IMR-90 (cell line): Measurements from ENCODE around the gene MYOF. TPM values are rescaled to one million over a fixed set of nuclear protein-coding genes. Genes with fewer than 3 reads are reported as not detected.

Experiments
- ATAC-seq: fragments of 200-7000 bp; cut with Tn5 transposase; 2 replicates; pipeline ENCODE4 v1.9.1; 2020; ENCODE audit warnings: low read depth, mild to moderate bottlenecking, moderate library complexity
- BruUV-seq: library from RNA; stranded (reverse); fragments of 400-500 nt; replicated peaks from 2 replicates; lab custom pipeline; 2021; lab: Mats Ljungman, UMichigan
- CTCF ChIA-PET: fragments of 300-600 bp; formaldehyde crosslinking; extraction: SDS; loops from one replicate; lab custom pipeline; 2021; ENCODE audit warnings: antibody characterized with exemption; lab: Yijun Ruan, JAX
- POLR2A ChIA-PET: fragments of 300-600 bp; sonication (Branson Sonifier 250); formaldehyde crosslinking; loops from one replicate; lab custom pipeline; 2022; ENCODE audit warnings: antibody characterized with exemption; ENCODE audit not compliant: unreplicated experiment; lab: Charles Lee
- DNase-seq: peaks from one replicate; pipeline ENCODE4 v3.0.0; 2013
- H2AFZ ChIP-seq: replicated peaks from 2 replicates; pipeline ENCODE3; 2013; ENCODE audit warnings: low read length, mild to moderate bottlenecking; ENCODE audit not compliant: poor library complexity
- H2AK5ac ChIP-seq: 2 replicates; pipeline ENCODE4 v1.6.1; 2013; ENCODE audit warnings: low read depth, low read length, inconsistent platforms
- H2AK9ac ChIP-seq: replicated peaks from 2 replicates; pipeline ENCODE3; 2013; ENCODE audit warnings: mild to moderate bottlenecking, low read depth, low read length, moderate library complexity; ENCODE audit not compliant: poor library complexity
- H2BK120ac ChIP-seq: 2 replicates; pipeline ENCODE4 v1.6.1; 2013; ENCODE audit warnings: low read depth, low read length, inconsistent platforms
- H2BK15ac ChIP-seq: 3 replicates; pipeline ENCODE4 v1.6.1; 2013; ENCODE audit warnings: low read depth, low read length, inconsistent platforms
- H2BK20ac ChIP-seq: 2 replicates; pipeline ENCODE4 v1.6.1; 2013; ENCODE audit warnings: low read depth, mild to moderate bottlenecking, inconsistent platforms, low read length, moderate library complexity
- H2BK5ac ChIP-seq: 2 replicates; pipeline ENCODE4 v1.6.1; 2013; ENCODE audit warnings: mild to moderate bottlenecking, low read depth, low read length, inconsistent platforms; ENCODE audit not compliant: poor library complexity, severe bottlenecking
- H3K14ac ChIP-seq: replicated peaks from 2 replicates; pipeline ENCODE4 v1.6.1; 2013; ENCODE audit warnings: low read depth, low read length, inconsistent platforms
- H3K18ac ChIP-seq: 2 replicates; pipeline ENCODE4 v1.6.1; 2013; ENCODE audit warnings: low read depth, low read length, control low read depth
- H3K23ac ChIP-seq: 2 replicates; pipeline ENCODE4 v1.6.1; 2013; ENCODE audit warnings: low read depth, low read length, inconsistent platforms
- H3K27ac ChIP-seq: 2 replicates; pipeline ENCODE4 v1.5.1; 2013; ENCODE audit warnings: mild to moderate bottlenecking, control low read depth, low read length; ENCODE audit not compliant: insufficient read depth
- H3K27me3 ChIP-seq: 2 replicates; pipeline ENCODE4 v1.6.1; 2013; ENCODE audit warnings: low read length; ENCODE audit not compliant: control insufficient read depth, insufficient read depth
- H3K36me3 ChIP-seq: 2 replicates; pipeline ENCODE4 v1.6.1; 2013; ENCODE audit warnings: low read length, mixed read lengths; ENCODE audit not compliant: control insufficient read depth, insufficient read depth
- H3K4ac ChIP-seq: 2 replicates; pipeline ENCODE4 v1.6.1; 2013; ENCODE audit warnings: low read depth, low read length, inconsistent platforms
- H3K4me1 ChIP-seq: 2 replicates; pipeline ENCODE4 v1.6.1; 2013; ENCODE audit warnings: low read length, mixed read lengths; ENCODE audit not compliant: control insufficient read depth, insufficient read depth
- H3K4me2 ChIP-seq: 2 replicates; pipeline ENCODE4 v1.6.1; 2013; ENCODE audit warnings: low read depth, mild to moderate bottlenecking, control low read depth, low read length, moderate library complexity
- H3K4me3 ChIP-seq: 2 replicates; pipeline ENCODE4 v1.5.1; 2013; ENCODE audit warnings: low read depth, mild to moderate bottlenecking, control low read depth, low read length, moderate library complexity; ENCODE audit not compliant: insufficient read depth
- H3K56ac ChIP-seq: 2 replicates; pipeline ENCODE4 v1.6.1; 2013; ENCODE audit warnings: low read length, inconsistent platforms; ENCODE audit not compliant: insufficient read depth; ENCODE audit errors: extremely low read depth
- H3K79me1 ChIP-seq, 2 experiments: 2 replicates each; pipeline ENCODE4 v1.6.1; 2013; ENCODE audit warnings: low read length in 2 of 2, inconsistent platforms in 1 of 2, low read depth in 1 of 2
- H3K9ac ChIP-seq: 2 replicates; pipeline ENCODE4 v1.6.1; 2013; ENCODE audit warnings: low read depth, low read length, control low read depth
- H3K9me1 ChIP-seq: 2 replicates; pipeline ENCODE4 v1.6.1; 2013; ENCODE audit warnings: low read length, inconsistent platforms; ENCODE audit not compliant: insufficient read depth
- H3K9me3 ChIP-seq: 2 replicates; pipeline ENCODE4 v1.6.1; 2013; ENCODE audit warnings: low read length; ENCODE audit not compliant: control insufficient read depth, insufficient read depth
- H4K20me1 ChIP-seq: 2 replicates; pipeline ENCODE4 v1.6.1; 2013; ENCODE audit warnings: low read length, inconsistent platforms; ENCODE audit not compliant: insufficient read depth
- H4K5ac ChIP-seq: 2 replicates; pipeline ENCODE4 v1.6.1; 2013; ENCODE audit warnings: mild to moderate bottlenecking, low read depth, low read length, control low read depth
- H4K8ac ChIP-seq, 2 experiments: 2 replicates each; pipeline ENCODE4 v1.6.1; 2013; ENCODE audit warnings: low read depth in 2 of 2, low read length in 2 of 2, control low read depth in 1 of 2, inconsistent platforms in 1 of 2
- H4K91ac ChIP-seq: 2 replicates; pipeline ENCODE4 v1.6.1; 2013; ENCODE audit warnings: low read depth, low read length, inconsistent platforms; ENCODE audit not compliant: insufficient read depth
- POLR2A ChIP-seq: IDR thresholded peaks from 2 replicates; pipeline ENCODE4 v1.6.1; 2012; ENCODE audit warnings: mild to moderate bottlenecking, low read depth, low read length
- WGBS, 2 experiments: methylation state at CpG; one replicate each; pipeline versions ENCODE4 v1.1.5 to v1.1.7; 2013; ENCODE audit warnings: missing lambda C conversion rate in 2 of 2; ENCODE audit not compliant: insufficient read length in 1 of 2; ENCODE audit errors: extremely low coverage in 2 of 2; 5-methylcytosine and 5-hydroxymethylcytosine counted together
- dilution Hi-C: fragments of 300-500 bp; cut with HindIII; formaldehyde crosslinking; loops from one replicate; pipeline ENCODE4 v1.14.3; 2018; ENCODE audit warnings: low sequenced_read_pairs; ENCODE audit not compliant: unreplicated experiment
- in situ Hi-C: fragments of 300-500 bp; cut with MboI; formaldehyde crosslinking; loops from 3 replicates; pipeline ENCODE4 v1.14.3; 2019; ENCODE audit warnings: low sequenced_read_pairs, inconsistent platforms, mixed read lengths
- intact Hi-C: fragments of 100-400 bp; cut with micrococcal nuclease; formaldehyde crosslinking; loops from 2 replicates; pipeline ENCODE4 v1.10.0; 2022
- polyA plus RNA-seq, 3 experiments: library from polyadenylated mRNA; depleted of rRNA; stranded (reverse); fragments of >200 nt; gene quantifications; 2 replicates each; pipeline ENCODE4 v1.2.3, GENCODE V29; 2012; ENCODE audit warnings: low replicate concordance in 1 of 3
- total RNA-seq: library from RNA; depleted of rRNA; stranded (reverse); fragments of >200 nt; gene quantifications from 2 replicates; pipeline ENCODE4 v1.2.3, GENCODE V29; 2012

MYOF gene
- total and polyA plus RNA-seq, 2 of the 4 experiments (the other 2 are of a cell fraction): 221 to 281 TPM

DNA sequence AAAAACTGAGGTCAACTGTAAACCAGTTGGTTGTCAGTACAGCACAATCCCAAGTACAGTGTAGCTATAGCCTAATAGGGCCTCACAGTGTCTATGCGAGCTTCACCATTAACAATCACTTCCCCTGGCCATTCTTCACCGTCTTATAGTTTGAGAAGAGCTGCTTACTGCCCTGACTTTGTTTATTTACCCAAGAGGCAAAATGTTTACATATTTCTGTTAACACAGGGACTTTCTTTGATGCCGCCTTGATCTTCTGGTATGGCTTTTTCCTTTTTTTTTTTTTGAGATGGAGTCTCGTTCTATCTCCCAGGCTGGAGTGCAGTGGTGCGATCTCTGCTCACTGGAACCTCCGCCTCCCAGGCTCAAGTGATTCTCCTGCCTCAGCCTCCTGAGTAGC, 3.3 kb downstream of the MYOF start:
- intact Hi-C loops (no loop called here), in situ Hi-C loops (no loop called here), dilution Hi-C loops (no loop called here)
- H3K27me3 ChIP-seq: no peaks in the 10 kb centered on the region
- ATAC-seq: no peak
- peak overlapping the region; percentile 35 for H2BK120ac ChIP-seq
- H3K79me1 ChIP-seq: peaks cover 0 to 30% of the 10 kb centered on the region in 2 experiments; a peak in 2 of 4 replicates
- TF ChIP-seq POLR2A: no peak
- H3K18ac ChIP-seq: peak overlapping the region; percentile 66; the same call in 1 of the 2 replicates
- peak overlapping the region; percentile 13 to 48; a peak in 3 of 4 replicates for H4K8ac ChIP-seq
- H3K4me3 ChIP-seq: peak overlapping the region; percentile 15; the same call in 1 of the 2 replicates
- H4K20me1 ChIP-seq: peaks cover 4% of the 10 kb centered on the region; the same call in 1 of the 2 replicates
- H2AK5ac ChIP-seq: peak overlapping the region; percentile 50; the same call in 1 of the 2 replicates
- H3K9me1 ChIP-seq: peaks cover 15% of the 10 kb centered on the region
- H3K4ac ChIP-seq: peak overlapping the region; percentile 52; the same call in 1 of the 2 replicates
- peaks cover 15% of the 10 kb centered on the region for H3K4me1 ChIP-seq
- ChIA-PET POLR2A (interaction anchor here (0.6 to 0.7 kb wide), 2 partner anchors 48 to 89 kb away, joined by 5 read pairs; no protein-coding TSS in a partner anchor), CTCF (interaction anchor here (0.6 to 1.2 kb wide), 6 partner anchors 33 to 550 kb away, joined by 3 to 4 read pairs (median 3); no protein-coding TSS in a partner anchor)
- no TSS peak for BruUV-seq
- H2AFZ ChIP-seq: no peak overlapping the region
- H3K23ac ChIP-seq: peak overlapping the region; percentile 79
- peaks cover 10% of the 10 kb centered on the region for H3K36me3 ChIP-seq
- peak overlapping the region; percentile 18; the same call in 1 of the 3 replicates for H2BK15ac ChIP-seq
- H3K56ac ChIP-seq: no peak overlapping the region
- peak overlapping the region; percentile 49; the same call in 1 of the 2 replicates for H3K9ac ChIP-seq
- H3K14ac ChIP-seq: peak overlapping the region; percentile 82
- peak overlapping the region; percentile 57 for H2BK5ac ChIP-seq
- no peaks in the 10 kb centered on the region for H3K9me3 ChIP-seq
- DNase-seq: no peak
- peak overlapping the region; percentile 28; the same call in 1 of the 2 replicates for H4K91ac ChIP-seq
- WGBS, 2 experiments: no CpG with 5 or more reads among the region's 6 CpGs
- H3K27ac ChIP-seq: peak overlapping the region; percentile 77
- no peak overlapping the region for H2AK9ac ChIP-seq
- peak overlapping the region; percentile 92 for H4K5ac ChIP-seq
- H3K4me2 ChIP-seq: peak overlapping the region; percentile 85
- no peak overlapping the region for H2BK20ac ChIP-seq
